ENCODE results near the gene HARS1.

DNA sequence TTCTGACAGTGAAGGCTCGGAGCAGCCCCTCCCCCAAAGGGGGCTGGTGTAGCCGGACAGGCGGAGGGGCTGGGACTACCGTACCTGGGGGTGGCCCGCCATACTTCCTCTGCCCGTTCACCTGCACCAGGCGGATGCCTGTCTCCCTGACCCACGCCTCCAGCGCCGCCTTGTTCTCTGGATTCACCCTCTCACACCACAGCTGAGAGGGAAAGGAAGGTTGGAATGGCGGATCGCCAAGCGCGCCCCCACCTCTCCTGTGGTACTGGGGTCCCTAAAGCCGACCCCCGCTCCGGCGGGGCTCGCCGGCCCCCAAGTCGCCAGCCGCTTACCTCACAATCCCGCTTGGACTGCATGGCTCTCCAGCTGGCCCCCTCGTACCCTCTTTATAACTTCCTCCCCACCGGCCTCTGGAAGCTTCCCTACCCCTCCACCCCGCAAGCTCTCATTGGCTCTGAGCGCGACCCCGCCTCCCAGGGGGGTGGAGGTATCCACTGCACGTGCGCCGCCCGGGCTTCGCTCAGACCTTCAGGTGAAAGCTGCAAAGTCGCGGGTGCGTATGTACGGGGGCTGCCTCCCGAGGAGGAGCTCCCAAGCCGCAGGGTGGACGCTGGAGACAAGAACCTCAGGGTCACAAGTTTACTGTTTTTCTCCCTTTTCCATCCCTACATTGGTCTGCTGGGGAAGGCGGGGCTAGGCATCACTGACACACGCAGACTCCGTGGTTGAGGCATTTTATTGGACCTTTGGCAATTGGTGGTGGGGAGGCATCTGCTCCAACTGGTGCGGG lies 17.8 kb downstream of the HARS1 start, which contains the start of gene DND1:
- TF ChIP-seq, protein P1, sequence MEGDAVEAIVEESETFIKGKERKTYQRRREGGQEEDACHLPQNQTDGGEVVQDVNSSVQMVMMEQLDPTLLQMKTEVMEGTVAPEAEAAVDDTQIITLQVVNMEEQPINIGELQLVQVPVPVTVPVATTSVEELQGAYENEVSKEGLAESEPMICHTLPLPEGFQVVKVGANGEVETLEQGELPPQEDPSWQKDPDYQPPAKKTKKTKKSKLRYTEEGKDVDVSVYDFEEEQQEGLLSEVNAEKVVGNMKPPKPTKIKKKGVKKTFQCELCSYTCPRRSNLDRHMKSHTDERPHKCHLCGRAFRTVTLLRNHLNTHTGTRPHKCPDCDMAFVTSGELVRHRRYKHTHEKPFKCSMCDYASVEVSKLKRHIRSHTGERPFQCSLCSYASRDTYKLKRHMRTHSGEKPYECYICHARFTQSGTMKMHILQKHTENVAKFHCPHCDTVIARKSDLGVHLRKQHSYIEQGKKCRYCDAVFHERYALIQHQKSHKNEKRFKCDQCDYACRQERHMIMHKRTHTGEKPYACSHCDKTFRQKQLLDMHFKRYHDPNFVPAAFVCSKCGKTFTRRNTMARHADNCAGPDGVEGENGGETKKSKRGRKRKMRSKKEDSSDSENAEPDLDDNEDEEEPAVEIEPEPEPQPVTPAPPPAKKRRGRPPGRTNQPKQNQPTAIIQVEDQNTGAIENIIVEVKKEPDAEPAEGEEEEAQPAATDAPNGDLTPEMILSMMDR (conservative IDR thresholded peaks at IDR 0.05 in 1 of 2, IDR thresholded peaks at IDR 0.05 in 1 of 2; ENCODE audit: low read depth in 1 of 2, low read length in 2 of 2): no peak
- TF ChIP-seq EZH2 (IDR thresholded peaks at IDR 0.05; ENCODE audit: low read length, missing control alignments): no peak

Measured in fibroblast of lung (primary cell).